GM19324 (cell line): Measurements from ENCODE around the gene TMPRSS4.

ENCODE experiments used
- ATAC-seq: cut with Tn5 transposase; IDR thresholded peaks from one replicate; pipeline ENCODE4 v1.9.1; 2021; ENCODE audit warnings: mild to moderate bottlenecking, moderate library complexity; ENCODE audit not compliant: unreplicated experiment, low FRiP score

Gene TMPRSS4

GRCh38 chr11:118074785-118075184 is 2.1 kb upstream of the TMPRSS4 start:
- ATAC-seq, result no peak

DNA sequence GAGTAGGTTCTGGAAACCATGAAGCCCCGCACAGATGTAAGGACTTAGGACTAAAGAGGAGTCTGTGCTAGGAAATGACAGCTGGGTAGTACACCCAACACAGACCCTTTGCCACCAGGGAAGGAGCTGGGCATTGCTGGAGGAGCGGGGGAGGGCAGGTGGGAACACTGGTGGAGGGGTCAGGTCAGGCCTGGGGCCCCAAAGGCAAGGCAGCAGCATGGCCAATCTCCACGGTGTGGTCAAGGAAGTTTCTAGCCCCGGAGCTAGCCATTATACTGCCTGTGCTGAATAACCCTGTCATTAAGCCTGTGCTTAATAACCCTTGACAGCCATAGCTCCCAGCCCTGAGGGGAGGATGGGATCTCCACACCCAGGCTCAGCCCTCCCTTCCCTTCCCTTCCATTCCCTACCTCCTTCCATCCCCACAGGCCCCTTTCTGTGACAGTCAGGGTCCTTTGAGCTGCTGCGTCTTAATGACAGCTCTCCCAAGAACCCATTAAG is 2.1 kb downstream of the TMPRSS4 start:
- ATAC-seq, result no peak

GRCh38 chr11:118079491-118079890 is 2.6 kb downstream of the TMPRSS4 start:
- ATAC-seq, result no peak

DNA sequence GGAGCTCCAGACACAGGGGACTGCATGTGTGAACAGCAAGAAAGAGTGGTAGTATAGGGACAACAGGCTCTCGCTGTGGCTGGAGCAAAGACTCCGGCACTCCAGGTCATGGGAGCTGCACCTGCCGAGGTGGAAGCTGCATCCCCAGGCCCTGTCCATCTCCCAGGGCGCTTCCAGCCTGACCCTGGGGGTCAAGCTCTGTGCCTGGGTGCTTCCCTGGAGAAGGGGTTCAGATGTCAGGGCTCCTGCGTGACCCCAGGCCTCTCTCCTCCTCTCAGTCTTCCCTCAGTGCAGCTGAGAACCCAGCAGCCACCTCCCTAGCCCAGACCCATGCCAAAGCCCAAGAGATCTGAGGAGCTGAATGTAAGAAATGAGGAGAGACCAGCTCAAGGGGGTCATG is 3.4 kb downstream of the TMPRSS4 start:
- no peak for ATAC-seq

DNA sequence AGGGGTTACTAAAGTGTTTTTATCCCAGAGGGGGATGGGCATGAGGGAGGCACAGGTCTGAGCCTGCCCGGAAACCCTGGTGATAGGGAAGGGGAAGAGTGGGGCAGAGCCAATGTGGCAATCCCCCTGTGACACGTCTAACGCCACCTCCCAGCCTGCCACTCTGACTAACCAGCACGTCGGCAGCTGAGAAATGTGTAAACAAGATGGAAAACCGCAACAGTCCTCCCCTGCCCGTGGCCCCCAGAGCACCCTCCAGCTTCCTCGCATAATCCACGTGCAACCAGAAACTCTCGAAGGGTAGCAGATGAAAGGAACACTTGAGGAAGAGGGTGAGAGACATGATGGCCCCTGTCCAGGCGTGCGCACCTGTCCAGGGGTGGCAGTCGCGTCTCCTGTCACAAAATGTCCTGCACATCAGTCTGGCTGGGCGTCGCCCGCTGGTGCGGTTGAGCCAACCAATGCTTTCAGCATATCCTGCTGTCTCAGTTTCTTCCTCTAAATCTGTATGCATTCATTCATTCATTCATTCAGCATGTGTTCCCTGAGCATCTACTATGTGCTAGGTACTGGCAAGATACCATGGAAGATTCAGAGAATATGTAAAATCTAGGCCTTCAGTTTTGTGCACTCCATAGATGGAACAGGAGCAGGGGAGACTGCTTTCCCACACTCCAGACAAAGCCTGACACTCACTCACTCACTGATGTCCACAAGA is 4.5 kb downstream of the TMPRSS4 start:
- ATAC-seq, result no peak

DNA sequence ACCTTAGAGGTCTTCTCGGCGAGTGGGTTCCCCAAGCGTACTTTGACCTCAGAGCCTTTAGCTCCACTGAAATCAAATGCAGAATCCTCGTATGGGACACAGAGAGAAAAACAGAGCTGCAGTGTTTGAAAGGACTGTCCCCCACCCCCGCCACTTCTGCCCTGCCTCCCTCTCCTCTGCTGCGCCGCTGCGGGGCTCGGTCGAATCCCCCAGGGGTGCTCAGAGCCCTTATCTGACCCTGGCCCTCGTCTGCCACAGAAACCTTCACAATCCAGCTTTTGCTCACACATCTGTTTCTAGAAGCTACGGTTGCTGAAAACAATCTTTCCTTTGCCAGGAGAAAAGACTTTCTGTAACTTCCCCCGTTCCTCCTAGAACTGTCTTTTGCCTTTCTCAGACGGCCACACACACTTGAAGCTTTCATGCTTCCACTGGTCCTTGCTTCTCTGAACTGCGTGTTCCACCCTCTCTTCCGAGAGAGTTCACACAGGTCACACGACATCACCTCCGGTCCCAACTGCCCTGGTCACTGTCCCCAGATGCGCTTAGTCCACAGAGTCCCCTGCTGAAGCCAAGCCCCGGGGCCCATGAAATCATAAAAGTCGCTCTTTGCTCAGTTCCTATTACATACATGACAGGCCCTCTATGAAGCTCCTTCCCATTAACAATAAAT is 6.1 kb downstream of the TMPRSS4 start:
- ATAC-seq, result no peak

GRCh38 chr11:118084247-118084646 is 7.4 kb downstream of the TMPRSS4 start:
- ATAC-seq, result no peak

DNA sequence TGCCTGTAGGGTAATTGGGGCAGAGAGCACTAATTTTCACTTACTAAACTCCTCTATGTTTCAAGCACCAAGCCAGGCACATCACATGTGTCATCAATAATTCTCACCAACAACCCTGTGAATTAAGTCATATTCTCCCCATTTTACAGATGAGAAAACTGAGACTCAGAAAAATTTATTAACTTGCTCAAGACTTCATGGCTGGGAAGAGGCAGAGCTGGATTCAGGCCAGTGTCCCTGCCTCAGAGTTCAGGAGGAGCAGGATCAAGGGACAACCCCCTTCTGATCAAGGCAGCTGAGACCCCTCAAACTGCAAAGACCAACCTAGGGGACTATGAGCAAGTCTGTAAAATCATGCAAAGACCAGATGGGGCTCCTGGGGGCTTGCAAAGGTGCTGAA is 7.8 kb downstream of the TMPRSS4 start:
- ATAC-seq, result no peak

- ATAC-seq, result no peak
Measured at GRCh38 chr11:118086913-118087768, 10.3 kb downstream of the TMPRSS4 start, which contains the start of gene SMIM35. Gene SMIM35, minus strand, starts transcription at chr11:118086963. Its CDS starts 206 bp downstream, at chr11:118086757.

GRCh38 chr11:118087931-118088330 is 11.1 kb downstream of the TMPRSS4 start:
- ATAC-seq, result no peak

DNA sequence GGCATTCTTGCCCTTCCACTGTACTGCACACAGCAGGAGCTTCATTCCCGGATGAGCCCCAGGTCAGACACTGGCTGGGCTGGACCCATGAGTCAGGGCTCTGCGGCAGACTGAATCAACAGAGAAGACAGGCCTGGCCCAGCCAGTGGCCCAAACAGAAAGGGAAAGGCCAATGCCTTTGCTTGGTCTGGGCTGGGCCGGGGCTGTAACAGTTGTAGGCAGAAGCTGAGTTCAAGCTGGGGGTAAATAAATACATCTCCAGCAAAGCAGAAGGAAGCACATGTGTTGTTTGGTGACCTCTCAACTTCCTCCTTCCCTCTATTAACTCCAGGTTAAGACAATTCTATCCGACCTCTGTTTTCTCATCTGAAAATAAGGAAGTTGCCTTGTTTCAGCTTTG is 11.7 kb downstream of the TMPRSS4 start:
- no peak for ATAC-seq

- ATAC-seq, result no peak
Measured at GRCh38 chr11:118090545-118091162, 13.8 kb downstream of the TMPRSS4 start.

GRCh38 chr11:118091690-118092089 is 14.8 kb downstream of the TMPRSS4 start:
- ATAC-seq, result no peak

GRCh38 chr11:118092907-118093571 is 16.2 kb downstream of the TMPRSS4 start:
- ATAC-seq, result no peak

DNA sequence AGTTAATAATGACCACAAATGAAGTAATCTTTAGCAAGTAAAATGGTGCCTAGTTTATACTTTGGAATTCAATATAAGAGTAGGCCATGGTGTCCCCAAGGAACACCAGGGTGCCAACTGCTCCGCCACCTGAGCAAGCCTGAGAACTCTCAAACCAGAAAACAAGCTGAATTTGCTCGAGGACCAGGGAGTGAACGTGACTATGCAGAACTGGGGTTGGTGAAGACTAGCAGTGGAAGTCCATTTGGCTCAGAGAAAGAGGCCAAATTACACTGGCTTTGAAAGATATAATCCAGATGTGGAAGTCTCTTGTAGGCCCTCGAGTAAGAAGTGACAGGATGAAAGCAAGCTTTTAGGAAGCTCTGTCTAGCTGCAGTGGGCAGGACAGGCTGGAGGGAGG is 18.6 kb downstream of the TMPRSS4 start:
- no peak for ATAC-seq

GRCh38 chr11:118095967-118096367 is 19.1 kb downstream of the TMPRSS4 start:
- no peak for ATAC-seq

DNA sequence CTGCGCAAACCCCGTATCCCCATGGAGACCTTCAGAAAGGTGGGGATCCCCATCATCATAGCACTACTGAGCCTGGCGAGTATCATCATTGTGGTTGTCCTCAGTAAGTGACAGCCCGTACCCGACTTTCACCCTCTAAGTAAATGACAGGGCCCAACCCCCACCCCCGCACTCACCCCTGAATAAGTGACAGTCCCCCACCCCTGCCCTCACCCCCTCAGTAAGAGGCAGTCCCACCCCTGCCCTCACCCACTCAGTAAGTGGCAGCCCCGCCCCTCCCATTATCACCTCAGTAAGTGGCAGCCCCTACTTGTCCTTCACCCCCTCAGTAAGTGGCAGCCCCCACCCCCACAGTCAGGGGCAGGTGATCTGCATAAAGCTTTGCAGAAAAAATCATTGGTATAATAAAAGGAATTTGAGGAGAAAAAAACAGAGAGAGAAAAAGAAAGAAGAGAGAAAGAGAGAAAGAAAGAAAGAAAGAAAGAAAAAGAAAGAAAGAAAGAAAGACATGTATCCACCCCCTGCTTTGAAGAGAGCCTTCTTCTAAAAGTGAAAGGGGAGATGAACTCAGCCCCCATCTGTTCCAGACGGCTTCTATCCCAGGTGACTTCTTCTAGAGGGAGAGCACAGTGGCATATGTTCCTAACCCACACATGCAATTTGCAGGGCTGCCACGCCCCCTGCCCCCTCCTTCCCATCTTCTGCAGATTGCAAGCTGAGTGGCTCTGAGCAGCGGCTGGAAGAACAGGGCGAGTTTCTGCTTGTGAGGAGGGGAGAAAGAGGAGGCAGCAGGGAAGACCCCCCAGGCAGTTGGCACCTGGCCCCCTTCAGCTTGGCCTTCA is 22.3 kb downstream of the TMPRSS4 start:
- no peak for ATAC-seq

DNA sequence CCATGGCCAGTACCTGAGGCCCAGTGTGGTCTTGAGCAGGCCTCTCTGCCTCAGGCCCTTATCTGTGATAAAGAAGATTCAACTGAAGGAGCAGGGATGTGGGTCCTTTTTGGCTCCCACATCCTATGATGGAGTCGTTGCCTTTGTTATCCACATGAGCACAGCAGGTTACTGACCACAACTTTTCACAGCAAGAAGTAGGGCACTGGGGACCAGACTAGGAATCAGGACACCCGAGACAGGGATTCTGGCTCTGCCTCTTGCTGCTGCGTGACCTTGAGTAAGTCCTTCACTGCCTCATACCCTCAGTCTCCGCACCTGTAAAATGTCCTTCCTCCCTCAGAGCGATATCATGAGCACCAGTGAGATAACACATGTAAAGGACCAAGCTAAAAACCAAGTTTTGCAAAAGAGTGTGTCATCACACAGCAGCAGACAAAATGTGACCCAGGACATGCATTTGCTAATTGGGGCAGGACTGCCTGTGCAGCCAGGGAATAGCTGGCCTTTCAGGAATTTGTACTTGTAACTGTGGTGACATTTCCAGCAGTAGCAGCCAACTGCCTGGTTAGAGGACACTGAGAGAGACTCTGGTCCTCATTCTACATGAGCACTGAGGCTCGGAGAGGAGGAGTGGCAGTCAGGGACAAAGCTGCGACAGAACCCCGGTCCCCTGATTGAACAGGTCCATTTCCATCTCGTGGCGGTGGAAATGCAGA is 23.1 kb downstream of the TMPRSS4 start:
- ATAC-seq, result no peak
